ENCODE data around the gene POLR1A.

The POLR1A gene

GRCh38 chr2:86097114-86097896, 8.4 kb downstream of the POLR1A start:
- DNase-seq (ENCODE audit: low read depth in 2 of 2) = no peak

- no peak for DNase-seq (ENCODE audit: low read depth in 2 of 2)
Observed at GRCh38 chr2:86094229-86094628, 11.5 kb downstream of the POLR1A start.

- no peak for DNase-seq (ENCODE audit: low read depth in 2 of 2)
Observed at GRCh38 chr2:86087936-86088850, 17.5 kb downstream of the POLR1A start.

DNA sequence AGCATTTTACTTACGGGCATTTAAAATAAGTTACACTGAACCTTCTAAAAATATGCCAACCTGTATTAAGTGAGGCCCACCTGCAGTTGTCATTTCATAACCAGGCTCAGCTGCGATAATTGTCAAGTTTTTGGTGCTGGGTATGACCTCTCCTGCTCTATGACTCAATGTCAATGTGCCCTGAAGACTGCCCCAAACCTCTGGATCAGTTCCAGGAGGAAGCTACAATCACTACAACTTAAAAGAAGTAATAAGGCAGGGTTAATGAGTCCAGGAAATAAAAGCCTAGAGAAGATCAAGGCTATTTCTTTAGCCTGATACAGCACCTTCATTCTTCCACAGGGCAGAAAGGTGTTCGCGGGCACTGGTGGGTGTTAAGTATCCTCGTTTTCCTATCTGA, 22.9 kb downstream of the POLR1A start:
- DNase-seq (ENCODE audit: low read depth in 2 of 2) = no peak

- no peak for DNase-seq (ENCODE audit: low read depth in 2 of 2)
Observed at GRCh38 chr2:86081724-86082123, 24.0 kb downstream of the POLR1A start.

- no peak for DNase-seq (ENCODE audit: low read depth in 2 of 2)
Observed at GRCh38 chr2:86079981-86080911, 25.4 kb downstream of the POLR1A start.

- DNase-seq (ENCODE audit: low read depth in 2 of 2) = peak in 1 of 2 experiments; percentile 19
Observed at GRCh38 chr2:86078774-86079545, 26.7 kb downstream of the POLR1A start.

GRCh38 chr2:86075886-86076285, 29.8 kb downstream of the POLR1A start:
- DNase-seq (ENCODE audit: low read depth in 2 of 2) = no peak

- no peak for DNase-seq (ENCODE audit: low read depth in 2 of 2)
Observed at GRCh38 chr2:86074811-86075210, 30.9 kb downstream of the POLR1A start.

DNA sequence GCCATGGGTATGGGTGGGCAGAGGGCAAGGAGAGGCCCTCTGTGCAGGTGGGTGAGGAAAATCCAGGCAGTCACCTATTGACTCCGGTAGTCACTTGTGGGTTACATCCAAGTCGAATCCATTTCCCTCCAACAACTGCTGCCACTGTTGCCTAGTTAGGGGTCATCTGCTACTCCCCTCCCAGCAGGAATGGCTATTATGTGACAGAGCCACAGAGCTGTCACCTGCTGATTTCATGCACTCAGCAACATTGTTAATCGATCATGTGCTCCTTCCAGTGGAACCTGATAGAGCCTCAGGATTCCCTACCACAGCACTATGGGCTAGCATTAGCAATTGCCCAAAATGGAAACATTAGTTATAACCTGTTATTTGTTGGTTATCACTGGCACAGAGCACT, 31.4 kb downstream of the POLR1A start:
- DNase-seq (ENCODE audit: low read depth in 2 of 2) = no peak

- no peak for DNase-seq (ENCODE audit: low read depth in 2 of 2)
Observed at GRCh38 chr2:86073225-86073624, 32.5 kb downstream of the POLR1A start.

DNA sequence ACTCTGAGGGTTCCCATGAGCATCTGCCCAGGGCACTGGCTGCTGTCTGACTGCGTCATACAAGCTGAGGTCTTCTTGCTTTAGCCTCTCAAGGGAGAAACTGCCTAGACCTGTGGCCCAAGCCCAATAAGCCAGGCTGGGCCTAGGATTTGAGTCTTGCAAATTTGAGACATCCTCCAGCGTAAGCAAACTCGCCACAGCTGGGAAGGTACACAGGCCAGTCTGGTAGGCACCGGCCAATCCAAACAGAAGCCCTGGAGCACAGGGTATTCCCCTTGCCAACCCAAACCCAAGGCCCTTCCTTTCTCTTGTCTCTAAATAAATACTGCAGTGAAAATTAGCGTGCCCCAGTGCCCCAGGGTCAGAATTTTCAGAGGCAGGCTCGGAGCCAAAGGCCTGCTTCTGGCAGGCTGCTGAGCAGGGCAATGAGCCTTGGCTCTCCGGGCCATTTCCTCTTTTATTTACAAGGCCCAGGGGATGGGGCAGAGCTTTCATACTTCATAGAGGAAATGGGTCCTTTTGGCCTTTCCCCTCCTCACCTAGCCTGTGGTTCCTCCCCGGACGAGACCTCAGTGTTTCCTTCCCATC, 33.3 kb downstream of the POLR1A start:
- DNase-seq (ENCODE audit: low read depth in 2 of 2) = no peak

DNA sequence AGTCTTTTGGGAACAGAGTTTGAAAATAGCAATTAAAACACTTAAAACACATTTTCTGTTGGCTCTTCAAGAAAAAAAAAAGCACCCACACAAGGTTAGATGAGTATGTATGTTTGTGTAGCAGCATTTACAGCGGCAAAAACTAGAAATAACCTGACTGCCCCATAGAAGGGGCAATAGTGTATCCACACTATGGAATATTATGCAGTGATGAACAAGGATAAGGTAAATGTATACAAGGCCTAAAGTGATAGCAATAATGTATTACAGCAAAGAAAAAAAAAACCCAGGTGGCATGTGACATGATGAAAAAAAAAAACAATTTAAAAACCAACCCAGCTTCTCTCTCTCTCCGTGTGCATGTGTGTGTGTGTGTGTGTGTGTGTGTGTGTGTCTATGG, 34.8 kb downstream of the POLR1A start:
- no peak for DNase-seq (ENCODE audit: low read depth in 2 of 2)

GRCh38 chr2:86069783-86070339, 35.8 kb downstream of the POLR1A start:
- DNase-seq (ENCODE audit: low read depth in 2 of 2) = no peak

DNA sequence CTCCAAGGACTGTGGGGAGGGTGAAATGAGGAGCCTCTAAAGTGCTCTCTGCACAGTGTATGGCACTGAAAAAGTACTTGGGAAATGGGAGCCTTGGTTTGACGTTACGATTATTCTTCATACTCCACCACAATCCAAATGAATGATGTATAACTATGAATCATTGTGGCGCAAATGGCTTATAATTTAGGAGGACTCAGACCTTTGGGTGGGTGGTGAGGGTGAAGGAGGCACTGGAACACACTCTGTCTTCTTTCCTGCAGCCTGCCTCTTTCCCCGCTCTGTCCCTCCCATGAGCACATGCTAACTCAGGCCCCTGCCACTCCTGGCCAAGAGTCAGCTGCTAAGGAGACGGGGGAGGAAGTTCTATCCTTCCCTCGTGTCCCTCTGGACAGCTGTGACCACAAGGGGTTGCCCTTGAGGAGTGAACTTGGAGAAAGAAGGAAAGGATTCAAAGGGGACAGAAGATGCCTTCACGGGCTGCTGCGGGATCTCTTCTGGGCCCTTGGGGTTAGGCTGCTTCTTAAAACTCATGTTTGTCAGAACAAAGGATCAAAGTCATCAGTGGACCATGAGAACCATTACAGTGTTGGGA, 36.5 kb downstream of the POLR1A start:
- DNase-seq (ENCODE audit: low read depth in 2 of 2) = no peak

DNA sequence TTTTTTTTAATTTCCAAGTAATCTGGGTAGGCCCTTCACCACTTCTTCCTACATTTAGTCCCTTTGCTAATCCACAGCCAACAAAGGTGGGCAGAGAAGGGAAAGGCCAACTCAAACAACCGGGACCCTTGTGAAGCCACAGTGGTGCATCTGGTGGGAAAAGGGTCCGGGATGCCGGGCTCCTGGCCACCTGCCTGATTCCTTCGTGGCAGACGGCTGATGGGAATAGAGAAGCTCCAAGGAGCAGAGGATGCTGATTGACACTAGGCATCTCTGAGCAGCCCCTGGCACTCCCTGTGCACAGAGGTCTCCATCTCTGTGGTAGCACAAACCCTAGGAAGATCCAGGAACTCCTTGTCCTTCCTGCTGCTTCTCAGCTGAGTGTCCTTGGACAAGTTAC, 37.0 kb downstream of the POLR1A start:
- DNase-seq (ENCODE audit: low read depth in 2 of 2) = no peak

DNA sequence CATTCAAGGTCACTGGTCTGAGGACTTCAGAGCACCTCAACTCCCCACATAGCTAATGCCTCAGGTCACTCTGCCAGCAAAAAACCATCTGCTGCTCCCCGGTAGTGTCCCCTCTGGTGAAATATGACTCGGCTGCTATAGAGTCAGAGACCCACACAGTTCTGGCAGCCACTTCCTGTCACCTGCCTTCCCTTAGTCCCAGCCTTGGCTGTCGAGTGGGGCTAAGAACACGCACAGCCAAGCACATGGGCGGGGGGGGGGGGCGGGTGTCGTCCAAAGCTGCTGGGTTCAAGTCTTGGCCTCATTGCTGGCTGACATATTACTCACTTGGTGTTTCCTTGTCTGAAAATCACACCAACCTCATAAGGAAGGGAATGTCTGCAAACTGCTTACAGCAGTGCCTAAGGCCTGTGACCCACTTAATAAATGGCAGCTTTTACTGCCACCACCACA, 37.5 kb downstream of the POLR1A start:
- DNase-seq (ENCODE audit: low read depth in 2 of 2) = no peak

DNA sequence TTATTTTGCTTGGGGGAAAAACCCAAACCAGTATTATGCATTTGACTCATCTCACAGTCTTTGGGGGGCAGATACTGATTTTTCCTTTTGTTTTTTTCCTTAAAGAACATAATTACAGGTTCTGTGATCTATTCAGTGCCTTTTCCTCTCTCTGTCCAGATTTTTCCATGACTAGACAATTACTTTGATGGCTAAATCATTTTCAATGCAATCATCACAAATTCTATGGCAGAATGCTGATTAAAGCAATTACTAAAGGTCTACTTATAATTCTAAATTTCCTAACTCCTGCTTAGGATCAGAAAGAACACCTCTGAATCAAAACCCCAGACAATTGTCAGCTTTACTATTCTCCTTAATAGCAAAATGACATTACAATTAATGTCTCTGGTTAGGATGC, 38.8 kb downstream of the POLR1A start:
- no peak for DNase-seq (ENCODE audit: low read depth in 2 of 2)

DNA sequence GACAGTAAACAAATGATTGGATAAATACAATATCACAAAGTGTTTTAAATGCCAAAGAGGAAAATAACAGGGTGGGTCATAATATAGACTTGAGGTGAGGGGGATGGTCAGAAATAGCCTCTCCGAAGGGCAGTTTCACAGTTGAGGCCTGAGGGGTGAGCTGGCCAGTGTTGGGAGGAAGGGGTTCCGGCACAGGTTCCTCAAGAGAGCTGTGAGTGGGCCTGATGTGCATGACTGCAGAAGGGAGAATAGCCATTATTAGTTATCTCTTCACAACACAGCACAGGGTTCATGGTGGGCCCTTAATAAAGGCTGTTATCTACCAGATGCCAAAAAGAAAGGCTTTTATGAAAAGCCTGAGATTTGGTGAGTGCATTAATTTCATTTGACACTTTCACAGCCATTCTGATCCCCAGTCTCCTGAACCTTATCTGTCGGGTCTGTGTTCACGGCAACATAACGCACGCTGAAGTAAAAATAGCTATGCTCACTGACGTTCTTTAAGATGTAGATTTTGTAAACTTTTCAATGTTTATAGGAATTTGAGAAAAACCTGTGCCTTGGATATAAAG, 39.6 kb downstream of the POLR1A start:
- no peak for DNase-seq (ENCODE audit: low read depth in 2 of 2)

Measured in fibroblast of skin of left biceps (primary cell).